Peyer's patch (tissue), 4 donors: ENCODE measurements around the gene THSD7A.

Source experiments
- POLR2A ChIP-seq, 2 donors: fragments of 450-650 bp; IDR thresholded peaks; one replicate each; pipeline ENCODE4 v1.5.1; 2017; ENCODE audit warnings: antibody characterized with exemption in 2 of 2, mild to moderate bottlenecking in 2 of 2, moderate library complexity in 2 of 2
- TF ChIP-seq, protein P1 (sequence below), 6 experiments: fragments of 450-650 bp in 4 of 6; fragments of 200-600 bp in 2 of 6; sonication (generic) in 1 of 6; IDR thresholded peaks; one replicate each; pipeline ENCODE4 v1.5.1; 2017 to 2019; ENCODE audit warnings: antibody characterized with exemption in 6 of 6, mild to moderate bottlenecking in 3 of 6, moderate library complexity in 1 of 6

DNA sequence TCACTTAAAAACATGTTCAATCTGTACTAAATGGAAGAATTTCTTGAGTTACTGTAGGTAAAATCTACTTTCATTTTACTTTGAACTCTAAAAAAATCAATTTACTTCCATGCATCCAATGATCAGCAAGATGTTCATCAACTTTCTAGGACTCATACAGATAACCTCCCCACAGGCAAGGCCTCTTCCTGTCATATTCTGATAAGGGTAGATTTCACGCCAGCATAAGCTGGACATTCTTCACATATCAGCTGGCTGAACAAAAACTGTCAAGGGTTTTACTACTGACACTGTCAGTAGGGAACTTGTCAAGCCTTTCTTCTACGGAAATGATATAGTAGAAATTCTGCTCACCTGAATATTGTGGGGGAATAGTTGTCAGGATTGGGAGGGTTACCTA, 244.9 kb downstream of the THSD7A start:
- TF ChIP-seq, protein P1, sequence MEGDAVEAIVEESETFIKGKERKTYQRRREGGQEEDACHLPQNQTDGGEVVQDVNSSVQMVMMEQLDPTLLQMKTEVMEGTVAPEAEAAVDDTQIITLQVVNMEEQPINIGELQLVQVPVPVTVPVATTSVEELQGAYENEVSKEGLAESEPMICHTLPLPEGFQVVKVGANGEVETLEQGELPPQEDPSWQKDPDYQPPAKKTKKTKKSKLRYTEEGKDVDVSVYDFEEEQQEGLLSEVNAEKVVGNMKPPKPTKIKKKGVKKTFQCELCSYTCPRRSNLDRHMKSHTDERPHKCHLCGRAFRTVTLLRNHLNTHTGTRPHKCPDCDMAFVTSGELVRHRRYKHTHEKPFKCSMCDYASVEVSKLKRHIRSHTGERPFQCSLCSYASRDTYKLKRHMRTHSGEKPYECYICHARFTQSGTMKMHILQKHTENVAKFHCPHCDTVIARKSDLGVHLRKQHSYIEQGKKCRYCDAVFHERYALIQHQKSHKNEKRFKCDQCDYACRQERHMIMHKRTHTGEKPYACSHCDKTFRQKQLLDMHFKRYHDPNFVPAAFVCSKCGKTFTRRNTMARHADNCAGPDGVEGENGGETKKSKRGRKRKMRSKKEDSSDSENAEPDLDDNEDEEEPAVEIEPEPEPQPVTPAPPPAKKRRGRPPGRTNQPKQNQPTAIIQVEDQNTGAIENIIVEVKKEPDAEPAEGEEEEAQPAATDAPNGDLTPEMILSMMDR (IDR thresholded peaks at IDR 0.05), result no peak
- no peak for TF ChIP-seq POLR2A (IDR thresholded peaks at IDR 0.05)
